IMR-90 (cell line): ENCODE measurements around the gene MAGOH.

ENCODE experiments used
- BHLHE40 ChIP-seq: fragments of 150-350 bp; IDR thresholded peaks from 2 replicates; pipeline ENCODE4 v1.6.1; 2016; ENCODE audit warnings: mild to moderate bottlenecking, low read depth, low read length
- POLR2A ChIP-seq: IDR thresholded peaks from 2 replicates; pipeline ENCODE4 v1.6.1; 2012; ENCODE audit warnings: mild to moderate bottlenecking, low read depth, low read length
- RAD21 ChIP-seq: IDR thresholded peaks from 2 replicates; pipeline ENCODE4 v1.6.1; 2012; ENCODE audit warnings: low read length, improper control_type of control experiment
- RFX5 ChIP-seq: IDR thresholded peaks from 2 replicates; pipeline ENCODE4 v1.8.0; 2012; ENCODE audit warnings: low read depth, mild to moderate bottlenecking, low read length, moderate library complexity
- TF ChIP-seq, protein P1 (sequence below): conservative IDR thresholded peaks from 2 replicates; pipeline ENCODE4 v1.5.1; 2012; ENCODE audit warnings: mild to moderate bottlenecking, low read depth, low read length, improper control_type of control experiment

- TF ChIP-seq, protein P1, sequence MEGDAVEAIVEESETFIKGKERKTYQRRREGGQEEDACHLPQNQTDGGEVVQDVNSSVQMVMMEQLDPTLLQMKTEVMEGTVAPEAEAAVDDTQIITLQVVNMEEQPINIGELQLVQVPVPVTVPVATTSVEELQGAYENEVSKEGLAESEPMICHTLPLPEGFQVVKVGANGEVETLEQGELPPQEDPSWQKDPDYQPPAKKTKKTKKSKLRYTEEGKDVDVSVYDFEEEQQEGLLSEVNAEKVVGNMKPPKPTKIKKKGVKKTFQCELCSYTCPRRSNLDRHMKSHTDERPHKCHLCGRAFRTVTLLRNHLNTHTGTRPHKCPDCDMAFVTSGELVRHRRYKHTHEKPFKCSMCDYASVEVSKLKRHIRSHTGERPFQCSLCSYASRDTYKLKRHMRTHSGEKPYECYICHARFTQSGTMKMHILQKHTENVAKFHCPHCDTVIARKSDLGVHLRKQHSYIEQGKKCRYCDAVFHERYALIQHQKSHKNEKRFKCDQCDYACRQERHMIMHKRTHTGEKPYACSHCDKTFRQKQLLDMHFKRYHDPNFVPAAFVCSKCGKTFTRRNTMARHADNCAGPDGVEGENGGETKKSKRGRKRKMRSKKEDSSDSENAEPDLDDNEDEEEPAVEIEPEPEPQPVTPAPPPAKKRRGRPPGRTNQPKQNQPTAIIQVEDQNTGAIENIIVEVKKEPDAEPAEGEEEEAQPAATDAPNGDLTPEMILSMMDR = no peak
- no peak for TF ChIP-seq BHLHE40
- no peak for TF ChIP-seq RAD21
- TF ChIP-seq RFX5 = no peak
- no peak for TF ChIP-seq POLR2A
These were observed 12.0 kb upstream of the MAGOH start for GRCh38 chr1:53250325-53250724.
